ENCODE measurements around the gene NOXO1. TPM values are rescaled to one million over a fixed set of nuclear protein-coding genes. Genes with fewer than 3 reads are reported as not detected.
A peak's percentile ranks its signal among the peaks of the same experiment; 100 is the strongest.

The NOXO1 gene
- total and polyA plus RNA-seq, 2 donors (not counting 3 experiments of a cell fraction or from before 2014, with no cell fraction given), result 0.37 to 0.60 TPM

GRCh38 chr16:1982991-1983543 is 1.8 kb upstream of the NOXO1 start:
- peak overlapping the region; percentile 65 for H3K4me2 ChIP-seq (ENCODE audit: insufficient read depth, low read length)
- POLR2A ChIA-PET, result interaction anchor here (1.5 kb wide), 1 partner anchor 18 kb away, joined by 5 read pairs; the partner anchor contains the start of gene RPS2
- peaks cover 15% of the 10 kb centered on the region for H3K4me1 ChIP-seq (ENCODE audit: control insufficient read depth, extremely low read depth, insufficient read depth, low read length)
- peaks cover 35 to 41% of the 10 kb centered on the region in 2 experiments for H3K27me3 ChIP-seq (ENCODE audit: control insufficient read depth in 2 of 2, insufficient read depth in 2 of 2, low read length in 2 of 2)
- intact Hi-C loops (cut with micrococcal nuclease), result no loop called here
- no peak overlapping the region for H3K9ac ChIP-seq (replicated peaks; ENCODE audit: extremely low read depth, insufficient read depth, low read length)
- H3K27ac ChIP-seq (ENCODE audit: insufficient read depth, low read depth, low read length), result no peak overlapping the region
- H3K9me3 ChIP-seq (replicated peaks; ENCODE audit: control insufficient read depth, insufficient read depth, low read length), result no peaks in the 10 kb centered on the region
- peak overlapping the region in 2 of 3 experiments; percentile 24 to 75 for H3K4me3 ChIP-seq (replicated peaks in 1 of 3; ENCODE audit: insufficient read depth in 1 of 3, low read depth in 1 of 3, low read length in 3 of 3)
- TF ChIP-seq MYC (IDR thresholded peaks at IDR 0.05; ENCODE audit: low read depth, low read length) (no peak), FOS (IDR thresholded peaks at IDR 0.05; ENCODE audit: borderline replicate concordance, insufficient read depth, low read length) (no peak), MAX (IDR thresholded peaks at IDR 0.05; ENCODE audit: insufficient read depth, insufficient read length) (no peak), GATA2 (IDR thresholded peaks at IDR 0.05; ENCODE audit: insufficient read depth, insufficient read length, low read depth, low read length) (no peak), POLR2AphosphoS5 (IDR thresholded peaks at IDR 0.05; ENCODE audit: insufficient read depth, low read depth, low read length) (no peak), POLR2A (IDR thresholded peaks at IDR 0.05; ENCODE audit: low read depth, low read length) (no peak), EZH2 (IDR thresholded peaks at IDR 0.05; ENCODE audit: borderline replicate concordance, low read depth, low read length, severe bottlenecking) (no peak), JUN (IDR thresholded peaks at IDR 0.05; ENCODE audit: borderline replicate concordance, insufficient read depth, insufficient read length, low read depth) (no peak), CTCF (IDR thresholded peaks at IDR 0.05; ENCODE audit: extremely low read depth in 1 of 2, insufficient read depth in 1 of 2, low read depth in 1 of 2, low read length in 2 of 2) (no peak)
- FAIRE-seq (no peak), DNase-seq (ENCODE audit: low read depth, low spot score) (no peak)
- BruUV-seq (replicated peaks), result no TSS peak
- peaks cover 0 to 10% of the 10 kb centered on the region in 2 experiments for H3K36me3 ChIP-seq (ENCODE audit: control insufficient read depth in 2 of 2, extremely low read depth in 1 of 2, insufficient read depth in 2 of 2, low read length in 2 of 2)
- H4K20me1 ChIP-seq (replicated peaks; ENCODE audit: control insufficient read depth, extremely low read depth, insufficient read depth, low read length), result no peaks in the 10 kb centered on the region
- no peaks in the 10 kb centered on the region for H3K9me1 ChIP-seq (replicated peaks; ENCODE audit: control insufficient read depth, extremely low read depth, insufficient read depth, low read length)
- H2AFZ ChIP-seq (ENCODE audit: low read depth, low read length), result peak overlapping the region; percentile 90
- CTCF ChIA-PET, result interaction anchor here (5.0 kb wide), 1 partner anchor 158 kb away, joined by 21 read pairs; no protein-coding TSS in a partner anchor
- dilution Hi-C loops (cut with MboI; ENCODE audit: extremely low pct_ligation_motif_present, low sequenced_read_pairs), result no loop called here
- H3K79me2 ChIP-seq (ENCODE audit: control insufficient read depth, insufficient read depth, low read length), result peaks cover 5% of the 10 kb centered on the region

Data from endothelial cell of umbilical vein (primary cell).